ENCODE results near the gene GRAMD4. TPM values are rescaled to one million over a fixed set of nuclear protein-coding genes. Genes with fewer than 3 reads are reported as not detected.
A peak's percentile ranks its signal among the peaks of the same experiment; 100 is the strongest.

Gene GRAMD4
- total and polyA plus RNA-seq, 12 donors: 29.3 to 143 (median 63.9) TPM

GRCh38 chr22:46676479-46676878 lies 56.3 kb downstream of the GRAMD4 start:
- H3K36me3 ChIP-seq: peaks cover 0 to 69% (median 10%) of the 10 kb centered on the region in 9 donors

GRCh38 chr22:46676881-46677280 lies 56.7 kb downstream of the GRAMD4 start:
- H3K36me3 ChIP-seq: peaks cover 0 to 66% (median 10%) of the 10 kb centered on the region in 9 donors
- peaks cover 3 to 64% (median 26%) of the 10 kb centered on the region in 9 donors for H3K4me1 ChIP-seq
- WGBS, 2 donors: 66 to 68% methylated on average over 14 of the region's 14 CpGs
- no peak for TF ChIP-seq CTCF (IDR thresholded peaks at IDR 0.05)
- H3K4me3 ChIP-seq: no peak overlapping the region
- intact Hi-C loops (cut with DNase I): loop anchor here in 1 of 10 donors (5.0 kb wide), 2 partner anchors 100 to 115 kb away; no protein-coding TSS in a partner anchor
- H3K9me3 ChIP-seq: no peaks in the 10 kb centered on the region
- H3K27me3 ChIP-seq: no peaks in the 10 kb centered on the region
- DNase-seq: no peak
- peak overlapping the region in 7 of 10 donors; percentile 34 to 77 (median 67) for H3K27ac ChIP-seq
- ATAC-seq: peak in 4 of 8 donors; percentile 1 to 20 (median 9)

More at GRCh38 chr22:46676479-46676878, 56.3 kb downstream of the GRAMD4 start:
- Histone ChIP-seq H3K4me1 (peaks cover 3 to 64% (median 26%) of the 10 kb centered on the region in 9 donors), H3K9me3 (no peaks in the 10 kb centered on the region), H3K27ac (peak overlapping the region in 8 of 10 donors; percentile 22 to 77 (median 62)), H3K4me3 (no peak overlapping the region), H3K27me3 (no peaks in the 10 kb centered on the region)
- 87 to 90% methylated on average over 15 of the region's 15 CpGs for WGBS, 2 donors
- intact Hi-C loops (cut with DNase I): loop anchor here in 1 of 10 donors (5.0 kb wide), 2 partner anchors 99 to 114 kb away; no protein-coding TSS in a partner anchor
- ATAC-seq (peak in 3 of 8 donors; percentile 0 to 11 (median 6)), DNase-seq (no peak)
- no peak for TF ChIP-seq CTCF (IDR thresholded peaks at IDR 0.05)

GRCh38 chr22:46677323-46678002 lies 57.3 kb downstream of the GRAMD4 start:
- intact Hi-C loops (cut with DNase I): loop anchor here in 1 of 10 donors (5.0 kb wide), 2 partner anchors 100 to 115 kb away; no protein-coding TSS in a partner anchor
- 93 to 94% methylated on average over 28 of the region's 28 CpGs for WGBS, 2 donors

More at GRCh38 chr22:46677323-46678002, 57.3 kb downstream of the GRAMD4 start:
- H3K9me3 ChIP-seq: no peaks in the 10 kb centered on the region
- DNase-seq (no peak), ATAC-seq (no peak)
- H3K27me3 ChIP-seq: no peaks in the 10 kb centered on the region
- H3K36me3 ChIP-seq: peaks cover 0 to 71% (median 10%) of the 10 kb centered on the region in 9 donors
- no peak for TF ChIP-seq CTCF (IDR thresholded peaks at IDR 0.05)
- peaks cover 3 to 64% (median 26%) of the 10 kb centered on the region in 9 donors for H3K4me1 ChIP-seq
- H3K4me3 ChIP-seq: no peak overlapping the region
- H3K27ac ChIP-seq: peak overlapping the region in 8 of 10 donors; percentile 11 to 77 (median 60)
